HepG2 (cell line): Measurements from ENCODE around the gene LZTS2. TPM values are rescaled to one million over a fixed set of nuclear protein-coding genes. Genes with fewer than 3 reads are reported as not detected.
A peak's percentile ranks its signal among the peaks of the same experiment; 100 is the strongest.

ENCODE experiments used
- DR1 ChIP-seq: sonication (generic); formaldehyde crosslinking; IDR thresholded peaks from 2 replicates; pipeline ENCODE4 v1.8.0; 2021; ENCODE audit warnings: mild to moderate bottlenecking, missing genetic modification reagents, inconsistent platforms
- EED ChIP-seq: sonication (generic); formaldehyde crosslinking; IDR thresholded peaks from 2 replicates; pipeline ENCODE4 v1.5.0; 2020; ENCODE audit warnings: mild to moderate bottlenecking, missing genetic modification reagents
- FOXJ3 ChIP-seq: sonication (generic); formaldehyde crosslinking; IDR thresholded peaks from 2 replicates; pipeline ENCODE4 v1.4.0; 2020; ENCODE audit warnings: missing genetic modification reagents, mild to moderate bottlenecking, borderline replicate concordance
- IKZF1 ChIP-seq: fragments of 450-650 bp; IDR thresholded peaks from 2 replicates; pipeline ENCODE4 v1.7.1; 2016
- IKZF4 ChIP-seq: sonication (generic); formaldehyde crosslinking; IDR thresholded peaks from 2 replicates; pipeline ENCODE4 v1.5.1; 2020; ENCODE audit warnings: borderline replicate concordance, mild to moderate bottlenecking, low read depth, missing genetic modification reagents; ENCODE audit errors: not compliant biosample characterization
- JUN ChIP-seq: sonication (generic); formaldehyde crosslinking; IDR thresholded peaks from 2 replicates; pipeline ENCODE4 v1.4.0; 2020; ENCODE audit warnings: mild to moderate bottlenecking, missing genetic modification reagents
- MEIS1 ChIP-seq: sonication (generic); formaldehyde crosslinking; IDR thresholded peaks from 2 replicates; pipeline ENCODE4 v1.9.0; 2021; ENCODE audit warnings: mild to moderate bottlenecking, missing genetic modification reagents, moderate library complexity, borderline replicate concordance
- PCBP2 ChIP-seq: fragments of 200-400 bp; formaldehyde crosslinking; optimal IDR thresholded peaks from 2 replicates; pipeline ENCODE3; 2018; ENCODE audit warnings: low read length, low read depth; ENCODE audit not compliant: poor library complexity, severe bottlenecking
- POGK ChIP-seq: sonication (generic); formaldehyde crosslinking; conservative IDR thresholded peaks from 2 replicates; pipeline ENCODE4 v1.8.0; 2022; ENCODE audit warnings: mild to moderate bottlenecking, moderate library complexity, missing genetic modification reagents
- SATB2 ChIP-seq: sonication (generic); formaldehyde crosslinking; IDR thresholded peaks from 2 replicates; pipeline ENCODE4 v1.5.0; 2020; ENCODE audit warnings: missing genetic modification reagents
- SNRNP70 ChIP-seq: fragments of 200-400 bp; formaldehyde crosslinking; IDR thresholded peaks from 2 replicates; pipeline ENCODE4 v1.6.1; 2017; ENCODE audit warnings: mild to moderate bottlenecking, low read depth, low read length, moderate library complexity
- SOX6 ChIP-seq, 2 experiments: fragments of 450-650 bp in 1 of 2; sonication (generic) in 1 of 2; formaldehyde crosslinking in 1 of 2; IDR thresholded peaks; 2 replicates each; pipeline versions ENCODE4 v1.4.0 to v1.6.1; 2017 to 2020; ENCODE audit warnings: antibody characterized with exemption in 1 of 2, mild to moderate bottlenecking in 1 of 2, missing genetic modification reagents in 1 of 2
- TEAD3 ChIP-seq: optimal IDR thresholded peaks from 2 replicates; pipeline ENCODE3; 2016; ENCODE audit warnings: borderline replicate concordance
- TEF ChIP-seq: sonication (generic); formaldehyde crosslinking; IDR thresholded peaks from 2 replicates; pipeline ENCODE4 v1.5.0; 2020; ENCODE audit warnings: missing genetic modification reagents
- TFDP1 ChIP-seq: IDR thresholded peaks from 2 replicates; pipeline ENCODE4 v1.6.1; 2016; ENCODE audit warnings: missing compliant biosample characterization, missing genetic modification reagents, borderline replicate concordance
- ZFP36L1 ChIP-seq: sonication (generic); formaldehyde crosslinking; IDR thresholded peaks from 2 replicates; pipeline ENCODE4 v1.8.0; 2022; ENCODE audit warnings: mild to moderate bottlenecking, missing genetic modification reagents, moderate library complexity
- ZNF335 ChIP-seq: sonication (generic); formaldehyde crosslinking; IDR thresholded peaks from 2 replicates; pipeline ENCODE4 v1.4.0; 2020; ENCODE audit warnings: missing genetic modification reagents
- ZNF546 ChIP-seq: sonication (generic); formaldehyde crosslinking; conservative IDR thresholded peaks from 2 replicates; pipeline ENCODE4 v1.8.1; 2023; ENCODE audit warnings: mild to moderate bottlenecking, missing genetic modification reagents
- ZNF577 ChIP-seq: sonication (generic); formaldehyde crosslinking; IDR thresholded peaks from 2 replicates; pipeline ENCODE4 v1.4.0; 2020; ENCODE audit warnings: mild to moderate bottlenecking, low read depth, missing genetic modification reagents, borderline replicate concordance
- ZNF776 ChIP-seq: sonication (generic); formaldehyde crosslinking; IDR thresholded peaks from 2 replicates; pipeline ENCODE4 v1.4.0; 2020; ENCODE audit warnings: mild to moderate bottlenecking, missing genetic modification reagents
- ZNF792 ChIP-seq: IDR thresholded peaks from 2 replicates; pipeline ENCODE4 v1.6.1; 2016
- polyA plus RNA-seq, 8 experiments: library from polyadenylated mRNA; depleted of rRNA in 3 of 8; stranded (reverse) in 7 of 8; unstranded in 1 of 8; fragments of >200 nt; fragmentation: Illumina TruSeq in 4 of 8; extraction: Trizol in 4 of 8; gene quantifications; 2 replicates each; pipeline versions ENCODE4 v1.2.1 to v1.2.3, GENCODE V29; 2011 to 2016; ENCODE audit warnings: low read depth in 4 of 8, missing spikeins in 1 of 8, mixed read lengths in 1 of 8; ENCODE audit not compliant: insufficient read depth in 1 of 8
- total RNA-seq, 5 experiments: library from RNA; depleted of rRNA; stranded (reverse); fragments of >200 nt; fragmentation: Illumina TruSeq; extraction: Trizol; gene quantifications; 2 replicates each; pipeline ENCODE4 v1.2.3, GENCODE V29; 2016; ENCODE audit warnings: low read depth in 1 of 5

LZTS2 gene
- total and polyA plus RNA-seq, 2 of the 13 experiments (the other 11 are each of a cell fraction or from before 2014, with no cell fraction given), result 43.6 to 65.6 TPM

GRCh38 chr10:101011517-101012423 lies 12.2 kb downstream of the LZTS2 start (continued):
- TF ChIP-seq MEIS1 (CRISPR knock-in tag) (no peak), ZFP36L1 (CRISPR knock-in tag) (no peak), ZNF335 (CRISPR knock-in tag) (0 out of 2 replicates have a peak, but pooled peaks have one; percentile 24), TFDP1 (CRISPR knock-in tag) (no peak), SOX6 (IDR thresholded peaks at IDR 0.05) (no peak), SOX6 (CRISPR knock-in tag; IDR thresholded peaks at IDR 0.05) (0 out of 2 replicates have a peak, but pooled peaks have one; percentile 25), EED (no peak), ZNF792 (CRISPR knock-in tag) (no peak), TEAD3 (CRISPR knock-in tag) (peak; percentile 11), ZNF776 (no peak), SNRNP70 (no peak), JUN (CRISPR knock-in tag) (no peak), IKZF4 (no peak), POGK (CRISPR knock-in tag) (no peak), DR1 (CRISPR knock-in tag) (0 out of 2 replicates have a peak, but pooled peaks have one; percentile 41), ZNF577 (CRISPR knock-in tag) (no peak), SATB2 (no peak), PCBP2 (no peak), ZNF546 (CRISPR knock-in tag) (no peak), TEF (CRISPR knock-in tag) (no peak), FOXJ3 (no peak), IKZF1 (no peak)
